ENCODE measurements around the gene CLRN1. TPM values are rescaled to one million over a fixed set of nuclear protein-coding genes. Genes with fewer than 3 reads are reported as not detected.

The CLRN1 gene
- total and polyA plus RNA-seq, 2 experiments from 2014 or later = not detected

GRCh38 chr3:150975086-150975991, 2.8 kb upstream of the CLRN1 start:
- Histone ChIP-seq H3K4me3 (no peak overlapping the region), H3K36me3 (no peaks in the 10 kb centered on the region), H3K27ac (no peak overlapping the region), H3K4me1 (ENCODE audit: low read depth) (no peaks in the 10 kb centered on the region), H3K9me3 (ENCODE audit: low read depth) (no peaks in the 10 kb centered on the region), H3K27me3 (no peaks in the 10 kb centered on the region)
- no peak for DNase-seq (ENCODE audit: low read depth in 1 of 2, low spot score in 1 of 2)
- TF ChIP-seq CTCF (IDR thresholded peaks at IDR 0.05; ENCODE audit: low read depth, low read length) = no peak

GRCh38 chr3:150970665-150971324, 1.7 kb downstream of the CLRN1 start:
- TF ChIP-seq CTCF (IDR thresholded peaks at IDR 0.05; ENCODE audit: low read depth, low read length) = no peak
- no peaks in the 10 kb centered on the region for H3K4me1 ChIP-seq (ENCODE audit: low read depth)
- H3K9me3 ChIP-seq (ENCODE audit: low read depth) = no peaks in the 10 kb centered on the region
- no peaks in the 10 kb centered on the region for H3K36me3 ChIP-seq
- H3K27ac ChIP-seq = no peak overlapping the region
- no peaks in the 10 kb centered on the region for H3K27me3 ChIP-seq
- no peak overlapping the region for H3K4me3 ChIP-seq
- peak in 1 of 2 donors; percentile 68 for DNase-seq (ENCODE audit: low read depth in 1 of 2, low spot score in 1 of 2)

- DNase-seq (ENCODE audit: low read depth in 1 of 2, low spot score in 1 of 2) = no peak
- H3K36me3 ChIP-seq = no peaks in the 10 kb centered on the region
- H3K4me3 ChIP-seq = no peak overlapping the region
- no peak for TF ChIP-seq CTCF (IDR thresholded peaks at IDR 0.05; ENCODE audit: low read depth, low read length)
- H3K27me3 ChIP-seq = no peaks in the 10 kb centered on the region
- no peaks in the 10 kb centered on the region for H3K9me3 ChIP-seq (ENCODE audit: low read depth)
- H3K4me1 ChIP-seq (ENCODE audit: low read depth) = no peaks in the 10 kb centered on the region
- no peak overlapping the region for H3K27ac ChIP-seq
These were observed 4.0 kb downstream of the CLRN1 start for GRCh38 chr3:150968341-150969035.

GRCh38 chr3:150965436-150965835, 7.1 kb downstream of the CLRN1 start:
- no peak for DNase-seq (ENCODE audit: low read depth in 1 of 2, low spot score in 1 of 2)
- TF ChIP-seq CTCF (IDR thresholded peaks at IDR 0.05; ENCODE audit: low read depth, low read length) = no peak

GRCh38 chr3:150961949-150962348, 10.6 kb downstream of the CLRN1 start:
- Histone ChIP-seq H3K9me3 (ENCODE audit: low read depth) (no peaks in the 10 kb centered on the region), H3K4me3 (no peak overlapping the region)

More at GRCh38 chr3:150965436-150965835, 7.1 kb downstream of the CLRN1 start:
- no peak overlapping the region for H3K4me3 ChIP-seq
- no peaks in the 10 kb centered on the region for H3K36me3 ChIP-seq
- no peaks in the 10 kb centered on the region for H3K27me3 ChIP-seq
- H3K9me3 ChIP-seq (ENCODE audit: low read depth) = no peaks in the 10 kb centered on the region
- no peaks in the 10 kb centered on the region for H3K4me1 ChIP-seq (ENCODE audit: low read depth)
- no peak overlapping the region for H3K27ac ChIP-seq

More at GRCh38 chr3:150961949-150962348, 10.6 kb downstream of the CLRN1 start:
- no peak for DNase-seq (ENCODE audit: low read depth in 1 of 2, low spot score in 1 of 2)
- TF ChIP-seq CTCF (IDR thresholded peaks at IDR 0.05; ENCODE audit: low read depth, low read length) = no peak
- Histone ChIP-seq H3K27ac (no peak overlapping the region), H3K36me3 (no peaks in the 10 kb centered on the region), H3K4me1 (ENCODE audit: low read depth) (no peaks in the 10 kb centered on the region), H3K27me3 (no peaks in the 10 kb centered on the region)

Measured in cardiac muscle cell (in vitro differentiated cells and primary cell).